Memory B cell (primary cell): ENCODE data around the gene KRTAP10-1.
"Not testable (repeated sequence)": the region's sequence is repeated elsewhere in the genome, so short reads cannot be mapped to it uniquely, and the experiment has no call there.

Source experiments
- ATAC-seq: fragments of 150-1000 bp; cut with Tn5 transposase; 2 replicates; pipeline ENCODE4 v1.10.0; 2021; ENCODE audit warnings: low read depth, mild to moderate bottlenecking, moderate library complexity
- DNase-seq, 2 donors: peaks; one replicate each; pipeline ENCODE4 v3.0.0; 2022; ENCODE audit warnings: low spot score in 2 of 2
- H3K27ac Mint-ChIP-seq: one replicate; pipeline ENCODE4 v1.8.0; 2022; ENCODE audit warnings: mild to moderate bottlenecking, moderate library complexity, mixed read lengths
- H3K27me3 Mint-ChIP-seq: one replicate; pipeline ENCODE4 v1.8.0; 2022; ENCODE audit warnings: mixed read lengths
- H3K36me3 Mint-ChIP-seq: one replicate; pipeline ENCODE4 v1.8.0; 2022; ENCODE audit warnings: mild to moderate bottlenecking, mixed read lengths
- H3K4me1 Mint-ChIP-seq: one replicate; pipeline ENCODE4 v1.8.0; 2022; ENCODE audit warnings: mixed read lengths
- H3K4me3 Mint-ChIP-seq: one replicate; pipeline ENCODE4 v1.8.0; 2022; ENCODE audit warnings: mild to moderate bottlenecking, moderate library complexity, mixed read lengths
- H3K9me3 Mint-ChIP-seq: one replicate; pipeline ENCODE4 v1.8.0; 2022; ENCODE audit warnings: mixed read lengths

KRTAP10-1 gene

GRCh38 chr21:44574457-44575306 lies 34.7 kb upstream of the KRTAP10-1 start:
- no peak overlapping the region for H3K4me3 Mint-ChIP-seq
- DNase-seq = no peak
- no peak overlapping the region for H3K27ac Mint-ChIP-seq
- peaks cover 11% of the 10 kb centered on the region for H3K9me3 Mint-ChIP-seq
- peaks cover 24% of the 10 kb centered on the region for H3K27me3 Mint-ChIP-seq
- H3K36me3 Mint-ChIP-seq = peaks cover 7% of the 10 kb centered on the region
- H3K4me1 Mint-ChIP-seq = peaks cover 2% of the 10 kb centered on the region
- ATAC-seq = no peak

- not testable (repeated sequence) for H3K27ac Mint-ChIP-seq, H3K4me1 Mint-ChIP-seq, H3K36me3 Mint-ChIP-seq, H3K4me3 Mint-ChIP-seq, DNase-seq, ATAC-seq, H3K9me3 Mint-ChIP-seq
- H3K27me3 Mint-ChIP-seq = peaks cover 22% of the 10 kb centered on the region
These were observed 33.8 kb upstream of the KRTAP10-1 start, which contains the start of gene KRTAP10-4 for GRCh38 chr21:44573630-44574456. Gene KRTAP10-4 (plus strand): TSS chr21:44573729. CDS start chr21:44573759, 30 bp downstream.

GRCh38 chr21:44572959-44573583 lies 33.1 kb upstream of the KRTAP10-1 start:
- no peak for ATAC-seq
- no peak for DNase-seq
- H3K27me3 Mint-ChIP-seq = peaks cover 22% of the 10 kb centered on the region
- no peak overlapping the region for H3K4me3 Mint-ChIP-seq
- H3K27ac Mint-ChIP-seq = no peak overlapping the region
- H3K9me3 Mint-ChIP-seq = peaks cover 9% of the 10 kb centered on the region
- peaks cover 2% of the 10 kb centered on the region for H3K4me1 Mint-ChIP-seq
- peaks cover 3% of the 10 kb centered on the region for H3K36me3 Mint-ChIP-seq

- DNase-seq (no peak), ATAC-seq (no peak)
- Mint-ChIP-seq H3K9me3 (peaks cover 5% of the 10 kb centered on the region), H3K4me1 (peaks cover 8% of the 10 kb centered on the region), H3K27ac (no peak overlapping the region), H3K36me3 (peaks cover 3% of the 10 kb centered on the region), H3K27me3 (peaks cover 19% of the 10 kb centered on the region), H3K4me3 (no peak overlapping the region)
These were observed 32.1 kb upstream of the KRTAP10-1 start for GRCh38 chr21:44571844-44572782.

- ATAC-seq = no peak
- Mint-ChIP-seq H3K36me3 (peaks cover 1% of the 10 kb centered on the region), H3K4me3 (no peak overlapping the region)
These were observed 31.3 kb upstream of the KRTAP10-1 start for GRCh38 chr21:44571296-44571695.

GRCh38 chr21:44569861-44570517 lies 30.0 kb upstream of the KRTAP10-1 start:
- ATAC-seq (no peak), DNase-seq (no peak)
- Mint-ChIP-seq H3K4me1 (peaks cover 13% of the 10 kb centered on the region), H3K27me3 (peaks cover 15% of the 10 kb centered on the region), H3K4me3 (no peak overlapping the region), H3K36me3 (peaks cover 1% of the 10 kb centered on the region), H3K27ac (no peak overlapping the region), H3K9me3 (peaks cover 2% of the 10 kb centered on the region)

More at GRCh38 chr21:44571296-44571695, 31.3 kb upstream of the KRTAP10-1 start:
- Mint-ChIP-seq H3K27ac (no peak overlapping the region), H3K9me3 (peaks cover 2% of the 10 kb centered on the region), H3K27me3 (peaks cover 19% of the 10 kb centered on the region), H3K4me1 (peaks cover 9% of the 10 kb centered on the region)
- DNase-seq = no peak

GRCh38 chr21:44568667-44569556 lies 28.9 kb upstream of the KRTAP10-1 start:
- Mint-ChIP-seq H3K4me3 (no peak overlapping the region), H3K36me3 (peaks cover 1% of the 10 kb centered on the region), H3K9me3 (peaks cover 2% of the 10 kb centered on the region), H3K4me1 (peaks cover 15% of the 10 kb centered on the region), H3K27ac (peak overlapping the region; percentile 43), H3K27me3 (peaks cover 8% of the 10 kb centered on the region)
- DNase-seq (no peak), ATAC-seq (no peak)

- H3K9me3 Mint-ChIP-seq = peaks cover 3% of the 10 kb centered on the region
- no peak overlapping the region for H3K4me3 Mint-ChIP-seq
- H3K27ac Mint-ChIP-seq = no peak overlapping the region
- H3K27me3 Mint-ChIP-seq = peaks cover 8% of the 10 kb centered on the region
- ATAC-seq = no peak
- no peak for DNase-seq
- H3K4me1 Mint-ChIP-seq = peaks cover 15% of the 10 kb centered on the region
- peaks cover 1% of the 10 kb centered on the region for H3K36me3 Mint-ChIP-seq
These were observed 28.3 kb upstream of the KRTAP10-1 start for GRCh38 chr21:44568261-44568660.

- peaks cover 3% of the 10 kb centered on the region for H3K36me3 Mint-ChIP-seq
- peaks cover 7% of the 10 kb centered on the region for H3K9me3 Mint-ChIP-seq
- peaks cover 15% of the 10 kb centered on the region for H3K4me1 Mint-ChIP-seq
- ATAC-seq (no peak), DNase-seq (no peak)
- peaks cover 8% of the 10 kb centered on the region for H3K27me3 Mint-ChIP-seq
- H3K4me3 Mint-ChIP-seq = no peak overlapping the region
- H3K27ac Mint-ChIP-seq = peak overlapping the region; percentile 64
These were observed 27.6 kb upstream of the KRTAP10-1 start for GRCh38 chr21:44567481-44568171.

GRCh38 chr21:44566403-44566802 lies 26.4 kb upstream of the KRTAP10-1 start:
- peak overlapping the region; percentile 64 for H3K27ac Mint-ChIP-seq

GRCh38 chr21:44564886-44565598 lies 25.0 kb upstream of the KRTAP10-1 start:
- ATAC-seq (peak; percentile 69), DNase-seq (peak in 1 of 2 donors; percentile 8)
- Mint-ChIP-seq H3K4me3 (peak overlapping the region; percentile 30), H3K36me3 (peaks cover 8% of the 10 kb centered on the region), H3K27ac (peak overlapping the region; percentile 90), H3K27me3 (peaks cover 1% of the 10 kb centered on the region), H3K9me3 (peaks cover 20% of the 10 kb centered on the region), H3K4me1 (peaks cover 22% of the 10 kb centered on the region)

More at GRCh38 chr21:44566403-44566802, 26.4 kb upstream of the KRTAP10-1 start:
- H3K4me1 Mint-ChIP-seq = peaks cover 20% of the 10 kb centered on the region
- H3K27me3 Mint-ChIP-seq = peaks cover 1% of the 10 kb centered on the region
- DNase-seq = no peak
- H3K9me3 Mint-ChIP-seq = peaks cover 13% of the 10 kb centered on the region
- peaks cover 6% of the 10 kb centered on the region for H3K36me3 Mint-ChIP-seq
- peak; percentile 72 for ATAC-seq
- no peak overlapping the region for H3K4me3 Mint-ChIP-seq
